Right lobe of liver (tissue), 6 donors: ENCODE measurements around the gene PML. TPM values are rescaled to one million over a fixed set of nuclear protein-coding genes. Genes with fewer than 3 reads are reported as not detected.
"Not testable (repeated sequence)": the region's sequence is repeated elsewhere in the genome, so short reads cannot be mapped to it uniquely, and the experiment has no call there.

Experiments used
- ATAC-seq, 4 donors: fragments of 200-7000 bp; cut with Tn5 transposase; one replicate each; pipeline ENCODE4 v1.9.1; 2020; ENCODE audit warnings: mild to moderate bottlenecking in 4 of 4, moderate library complexity in 4 of 4
- DNase-seq, 3 donors: peaks; one replicate each; pipeline ENCODE4 v3.0.0-alpha.2; 2020
- H3K27ac ChIP-seq, 3 donors: fragments of 200-600 bp; one replicate each; pipeline ENCODE4 v1.8.0; 2022
- H3K27me3 ChIP-seq, 2 donors: fragments of 200-600 bp; one replicate each; pipeline ENCODE4 v1.8.0; 2022
- H3K36me3 ChIP-seq, 4 donors: fragments of 200-600 bp; sonication (generic) in 1 of 4; one replicate each; pipeline versions ENCODE4 v1.5.1 to v1.8.0; 2017 to 2022; ENCODE audit warnings: control low read depth in 1 of 4
- H3K4me1 ChIP-seq, 4 donors: fragments of 200-600 bp; sonication (generic) in 1 of 4; one replicate each; pipeline versions ENCODE4 v1.5.1 to v1.8.0; 2017 to 2022; ENCODE audit warnings: control low read depth in 1 of 4
- H3K4me3 ChIP-seq, 3 donors: fragments of 200-600 bp; one replicate each; pipeline ENCODE4 v1.8.0; 2022
- H3K9me3 ChIP-seq, 4 donors: fragments of 200-600 bp; sonication (generic) in 1 of 4; one replicate each; pipeline versions ENCODE4 v1.5.1 to v1.8.0; 2017 to 2022; ENCODE audit warnings: control low read depth in 1 of 4
- CTCF ChIP-seq, 4 donors: fragments of 200-600 bp in 3 of 4; fragments of 450-650 bp in 1 of 4; IDR thresholded peaks; one replicate each; pipeline versions ENCODE4 v1.5.1 to v1.8.0; 2016 to 2022; ENCODE audit warnings: antibody characterized with exemption in 4 of 4, mild to moderate bottlenecking in 2 of 4
- POLR2A ChIP-seq: fragments of 450-650 bp; IDR thresholded peaks from one replicate; pipeline ENCODE4 v1.6.1; 2017; ENCODE audit warnings: antibody characterized with exemption, mild to moderate bottlenecking
- WGBS: methylation state at CpG from one replicate; pipeline ENCODE4 v1.1.6; 2018; ENCODE audit warnings: low coverage, low lambda C conversion rate; ENCODE audit not compliant: insufficient coverage; ENCODE audit errors: missing lambda C conversion rate; 5-methylcytosine and 5-hydroxymethylcytosine counted together
- intact Hi-C, 2 donors: fragments of 100-400 bp; cut with DNase I; formaldehyde crosslinking; loops; one replicate each; pipeline versions ENCODE4 v1.11.2 to v1.14.1; 2022
- total RNA-seq, 6 experiments: library from RNA; depleted of rRNA in 2 of 6; stranded (reverse); fragments of >200 nt in 2 of 6; fragmentation: NEBNext Ultra II Directional in 3 of 6; extraction: Animal tissue kit (Norgen Biotek cat#: 25700) in 3 of 6; gene quantifications; one replicate each; pipeline versions ENCODE4 v1.1.0 to v1.2.4, GENCODE V29; 2016 to 2023
- donor health status: DM: no; HTN: yes; CAD: no.
- donor health status: DM: no; HTN: no; CAD: no.
- donor health status: DM: no; HTN: no; CAD: no.
- donor health status: DM: no; HTN: yes; CAD: no.
- donor health status: DM: no; HTN: yes; CAD: no.

Gene PML
- total RNA-seq, 6 experiments from 2014 or later = 10.8 to 36.1 (median 16.7) TPM

DNA sequence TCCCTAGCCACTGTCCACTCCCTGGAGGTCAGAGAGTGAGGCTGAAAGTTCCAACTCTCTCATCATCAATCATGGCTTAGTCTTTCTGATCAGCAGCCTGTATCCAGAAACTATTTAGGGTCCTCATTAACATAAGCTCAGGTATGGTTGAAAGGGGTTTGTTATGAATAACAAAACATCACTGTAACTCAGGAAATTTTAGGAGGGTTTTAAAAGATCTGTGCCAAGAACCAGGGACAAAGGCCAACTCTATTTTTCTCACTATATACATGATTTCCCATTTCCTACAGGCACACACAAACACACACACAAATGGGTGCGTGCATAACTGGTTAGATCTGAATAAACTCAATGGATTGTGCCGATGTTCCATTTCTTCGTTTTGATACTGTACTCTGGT lies 26.1 kb upstream of the PML start:
- Histone ChIP-seq H3K4me3 (no peak overlapping the region), H3K27me3 (no peaks in the 10 kb centered on the region), H3K9me3 (no peaks in the 10 kb centered on the region), H3K27ac (no peak overlapping the region), H3K4me1 (peaks cover 0 to 6% (median 0%) of the 10 kb centered on the region in 4 donors), H3K36me3 (no peaks in the 10 kb centered on the region)
- TF ChIP-seq CTCF (IDR thresholded peaks at IDR 0.05) (no peak), POLR2A (no peak)
- DNase-seq (no peak), ATAC-seq (no peak)
- 79% methylated on average over 2 of the region's 3 CpGs for WGBS
- intact Hi-C loops = loop anchor here in 1 of 2 donors (10.0 kb wide), 1 partner anchor 356 kb away; no protein-coding TSS in a partner anchor

DNA sequence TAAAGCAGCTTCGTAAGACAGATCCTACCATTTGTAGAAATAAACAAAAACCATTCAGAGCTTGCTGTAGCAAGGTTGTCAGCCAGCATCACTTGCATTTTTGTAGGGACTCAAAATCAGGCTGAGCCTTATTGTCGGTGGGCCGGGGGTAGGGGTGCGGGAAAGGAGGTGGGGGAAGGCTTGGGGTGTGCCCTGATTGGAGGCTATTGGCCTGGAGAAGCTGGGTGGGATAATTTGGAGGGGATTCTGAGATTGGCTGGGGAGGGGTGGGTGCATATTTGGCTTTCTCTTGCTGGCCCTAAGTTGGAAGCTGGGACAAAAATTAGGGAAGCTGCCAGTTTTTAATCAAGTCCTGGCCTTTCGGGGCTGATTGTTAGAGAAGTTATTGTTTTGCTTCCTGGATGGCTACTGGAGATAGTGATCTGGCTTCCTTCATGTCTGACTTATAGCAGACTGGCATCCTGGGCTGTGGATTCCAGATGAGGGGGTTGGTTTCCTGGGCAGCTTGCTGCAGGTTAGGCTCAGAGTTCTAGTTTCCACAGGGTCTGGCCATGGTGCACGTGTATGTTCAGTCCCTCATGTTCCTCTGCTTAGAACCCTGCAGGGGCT lies 25.3 kb upstream of the PML start:
- DNase-seq = peak in 1 of 3 donors; percentile 29
- 71% methylated on average over 5 of the region's 6 CpGs for WGBS
- Histone ChIP-seq H3K27ac (no peak overlapping the region), H3K9me3 (no peaks in the 10 kb centered on the region), H3K27me3 (no peaks in the 10 kb centered on the region), H3K4me1 (peaks cover 0 to 6% (median 0%) of the 10 kb centered on the region in 4 donors), H3K36me3 (no peaks in the 10 kb centered on the region), H3K4me3 (no peak overlapping the region)
- TF ChIP-seq CTCF (IDR thresholded peaks at IDR 0.05) (no peak), POLR2A (no peak)
- no peak for ATAC-seq
- intact Hi-C loops = loop anchor here in 1 of 2 donors (10.0 kb wide), 1 partner anchor 356 kb away; no protein-coding TSS in a partner anchor

DNA sequence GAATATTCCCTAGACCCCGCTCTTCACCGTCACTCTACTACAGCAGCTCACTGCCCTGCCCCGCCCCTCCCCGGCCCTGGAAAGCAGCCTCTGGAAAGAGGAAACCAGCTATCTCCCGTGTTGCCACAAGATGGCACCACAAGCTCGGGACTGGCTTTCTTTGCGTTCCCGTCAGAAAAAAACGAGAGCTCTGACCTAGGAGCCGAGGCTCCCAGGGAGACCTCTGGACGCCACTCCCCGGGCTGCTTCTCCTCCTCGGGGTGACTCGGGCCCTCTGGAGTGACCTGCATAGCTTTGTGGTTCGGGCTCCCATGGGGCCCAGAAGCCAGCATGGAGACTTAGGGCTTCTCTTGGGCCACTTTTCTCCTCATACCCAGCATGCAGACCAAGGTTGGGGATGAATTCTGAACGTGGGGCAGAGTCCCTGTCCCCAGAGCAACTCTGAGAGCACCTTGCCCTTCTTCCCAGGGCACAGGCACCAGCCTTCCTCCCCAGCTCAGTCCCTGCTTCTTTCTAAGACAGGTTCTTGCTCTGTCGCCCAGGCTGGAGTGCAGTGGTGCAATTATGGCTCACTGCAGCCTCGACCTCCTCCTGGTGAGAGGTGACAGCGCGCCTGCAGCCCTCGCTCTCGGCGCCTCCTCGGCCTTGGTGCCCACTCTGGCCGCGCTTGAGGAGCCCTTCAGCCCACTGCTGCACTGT lies 21.4 kb upstream of the PML start:
- TF ChIP-seq POLR2A (no peak), CTCF (IDR thresholded peaks at IDR 0.05) (peak; percentile 73 to 93 (median 80))
- DNase-seq = peak; percentile 82
- intact Hi-C loops = loop anchor here in 1 of 2 donors (5.0 kb wide), 1 partner anchor 64 kb away; no protein-coding TSS in a partner anchor
- H3K36me3 ChIP-seq = no peaks in the 10 kb centered on the region
- no peaks in the 10 kb centered on the region for H3K27me3 ChIP-seq
- H3K4me1 ChIP-seq = peaks cover 0 to 6% (median 0%) of the 10 kb centered on the region in 4 donors
- no peaks in the 10 kb centered on the region for H3K9me3 ChIP-seq
- WGBS = 31% methylated on average over 6 of the region's 26 CpGs
- H3K4me3 ChIP-seq = no peak overlapping the region
- H3K27ac ChIP-seq = no peak overlapping the region
- ATAC-seq = peak; percentile 98 to 100 (median 98)

- intact Hi-C loops = loop anchor here in 1 of 2 donors (5.0 kb wide), 1 partner anchor 64 kb away; no protein-coding TSS in a partner anchor
- H3K27ac ChIP-seq, H3K36me3 ChIP-seq, H3K9me3 ChIP-seq, H3K27me3 ChIP-seq, ATAC-seq, H3K4me1 ChIP-seq, H3K4me3 ChIP-seq: not testable (repeated sequence)
- peak in 1 of 3 donors; percentile 42 for DNase-seq
- no CpG with 5 or more reads among the region's 39 CpGs for WGBS
Measured at GRCh38 chr15:73973683-73974200, 20.8 kb upstream of the PML start.

DNA sequence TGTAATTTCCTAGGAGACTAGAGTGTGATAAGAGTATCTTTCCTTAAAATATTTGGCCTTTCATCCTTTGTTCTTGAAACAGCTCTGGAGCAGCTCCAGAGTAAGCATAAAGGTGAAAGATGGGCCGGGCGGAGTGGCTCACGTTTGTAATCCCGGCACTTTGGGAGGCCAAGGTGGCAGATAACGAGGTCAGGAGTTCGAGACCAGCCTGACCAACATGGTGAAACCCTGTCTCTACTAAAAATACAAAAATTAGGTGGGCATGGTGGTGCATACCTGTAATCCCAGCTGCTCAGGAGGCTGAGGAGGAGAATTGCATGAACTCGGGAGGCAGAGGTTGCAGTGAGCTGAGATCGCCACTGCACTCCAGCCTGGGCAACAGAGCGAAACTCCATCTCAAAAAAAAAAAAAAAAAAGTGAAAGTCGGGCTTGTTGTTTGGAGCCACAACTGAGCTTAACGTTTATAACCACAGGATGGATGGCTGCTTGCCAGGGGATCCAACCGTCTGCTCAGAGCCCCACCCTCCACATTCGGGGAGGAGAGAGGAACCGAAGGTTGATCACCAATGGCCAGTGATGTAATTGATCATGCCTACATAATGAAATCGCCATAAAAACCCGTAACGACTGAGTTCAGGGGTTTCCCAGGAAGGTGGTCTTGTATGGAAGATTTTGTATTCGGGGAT lies 18.9 kb upstream of the PML start:
- DNase-seq = peak in 1 of 3 donors; percentile 39
- H3K36me3 ChIP-seq, ATAC-seq, H3K27ac ChIP-seq, H3K27me3 ChIP-seq, H3K4me3 ChIP-seq, H3K9me3 ChIP-seq, H3K4me1 ChIP-seq: not testable (repeated sequence)
- 39% methylated on average over 17 of the region's 18 CpGs for WGBS
- intact Hi-C loops = loop anchor here in 1 of 2 donors (5.0 kb wide), 1 partner anchor 62 kb away; no protein-coding TSS in a partner anchor
